ENCODE data around the gene PLG.
"Not testable (repeated sequence)": the region's sequence is repeated elsewhere in the genome, so short reads cannot be mapped to it uniquely, and the experiment has no call there.

Gene PLG

DNA sequence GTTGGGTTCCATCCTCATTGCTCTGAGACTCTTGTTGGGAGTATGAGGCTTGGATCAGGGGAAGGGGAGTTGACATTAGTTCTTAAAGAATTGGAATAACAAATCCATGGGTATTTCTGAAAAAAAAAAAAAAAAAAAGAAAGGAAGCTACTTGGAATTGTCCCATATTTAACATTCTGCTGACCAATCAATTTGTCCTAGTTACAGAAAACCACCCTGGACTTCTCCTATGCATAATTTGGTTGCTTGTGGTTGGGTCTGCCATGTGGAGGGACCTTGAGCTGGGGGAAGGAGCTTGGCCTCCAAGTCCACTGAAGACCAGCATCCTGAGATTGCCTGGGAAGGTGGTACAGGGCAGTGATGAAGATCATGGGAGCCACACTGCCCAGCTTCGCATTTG is 32.6 kb downstream of the PLG start:
- DNase-seq (ENCODE audit: low spot score) = no peak
- no peak for TF ChIP-seq CTCF (IDR thresholded peaks at IDR 0.05; ENCODE audit: extremely low read depth, missing control alignments)

DNA sequence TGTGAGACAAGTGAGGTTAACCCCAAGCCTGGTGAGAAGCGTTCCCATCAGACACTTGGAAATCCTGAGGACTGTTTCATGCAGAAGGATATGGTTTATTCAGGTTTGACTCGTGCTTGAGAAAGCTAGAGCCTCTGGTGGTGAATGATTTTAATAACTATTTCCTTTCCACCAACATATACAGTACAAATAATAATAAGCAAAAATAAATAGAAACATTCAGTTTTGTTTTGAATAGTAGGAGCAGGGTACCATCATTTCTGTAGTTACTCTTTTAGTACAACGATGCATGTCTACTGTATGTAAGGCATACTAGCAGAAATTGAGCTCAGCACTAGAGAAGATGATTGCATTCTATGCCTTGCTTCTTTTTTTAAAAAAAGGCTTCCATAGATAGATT is 33.5 kb downstream of the PLG start:
- TF ChIP-seq CTCF (IDR thresholded peaks at IDR 0.05; ENCODE audit: extremely low read depth, missing control alignments) = no peak
- DNase-seq (ENCODE audit: low spot score) = no peak

DNA sequence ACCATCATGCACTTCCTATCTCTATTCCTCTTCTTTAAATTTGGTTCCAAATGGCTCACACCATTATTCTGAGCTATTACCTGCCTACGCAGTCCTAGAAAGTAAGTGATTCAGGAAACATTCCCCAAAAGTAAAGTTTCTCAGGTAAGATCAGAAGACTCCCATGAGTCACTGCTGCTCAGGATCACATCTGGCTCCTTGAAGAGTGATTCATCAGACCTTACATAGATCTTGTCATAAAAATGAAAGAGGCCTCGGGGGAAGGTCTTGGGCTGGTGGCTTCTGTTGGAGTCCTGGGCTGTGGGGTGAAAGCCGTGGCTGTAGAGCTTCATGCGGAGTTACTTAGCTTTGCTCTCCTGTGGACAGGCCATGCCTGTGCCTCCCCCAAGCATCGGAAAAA is 35.9 kb downstream of the PLG start:
- no peak for TF ChIP-seq CTCF (IDR thresholded peaks at IDR 0.05; ENCODE audit: extremely low read depth, missing control alignments)
- DNase-seq (ENCODE audit: low spot score) = no peak

- DNase-seq (ENCODE audit: low spot score) = no peak
- no peak for TF ChIP-seq CTCF (IDR thresholded peaks at IDR 0.05; ENCODE audit: extremely low read depth, missing control alignments)
These were observed 37.9 kb downstream of the PLG start for GRCh38 chr6:160739955-160740354.

GRCh38 chr6:160741012-160741411 is 39.0 kb downstream of the PLG start:
- not testable (repeated sequence) for DNase-seq (ENCODE audit: low spot score)

DNA sequence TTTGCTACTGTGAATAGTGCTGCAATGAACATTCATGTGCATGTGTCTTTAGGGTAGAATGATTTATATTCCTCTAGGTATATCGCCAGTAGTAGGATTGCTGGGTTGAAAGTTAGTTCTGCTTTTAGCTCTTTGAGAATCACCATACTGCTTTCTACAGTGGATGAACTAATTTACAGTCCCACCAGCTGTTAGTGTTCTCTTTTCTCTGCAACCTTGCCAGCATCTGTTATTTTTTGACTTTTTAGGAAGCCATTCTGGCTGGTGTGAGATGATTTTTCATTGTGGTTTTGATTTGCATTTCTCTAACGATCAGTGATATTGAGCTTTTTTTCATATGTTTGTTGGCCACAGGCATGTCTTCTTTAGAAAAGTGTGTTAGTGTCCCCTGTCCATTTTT is 40.0 kb downstream of the PLG start:
- no peak for DNase-seq (ENCODE audit: low spot score)
- TF ChIP-seq CTCF (IDR thresholded peaks at IDR 0.05; ENCODE audit: extremely low read depth, missing control alignments) = no peak

DNA sequence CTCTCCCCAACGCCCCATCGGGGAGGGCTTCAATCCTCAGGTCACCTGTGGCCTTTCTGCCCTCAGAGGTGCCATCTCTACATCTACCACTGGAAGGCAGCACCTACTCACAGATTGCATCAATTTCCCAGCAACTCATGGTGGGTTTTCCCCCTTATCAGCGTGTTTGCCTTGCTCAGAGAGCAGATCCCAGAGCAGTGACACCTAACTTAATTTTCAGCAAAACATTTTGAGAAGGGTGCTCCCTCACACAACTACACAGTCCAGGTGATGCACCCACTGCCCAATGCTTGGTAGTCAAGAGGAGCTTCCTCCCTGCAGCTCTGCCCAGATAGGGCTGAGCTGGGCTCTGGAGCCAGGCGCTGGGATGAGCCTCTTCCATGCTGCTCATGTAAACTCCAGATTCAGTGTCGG is 48.2 kb downstream of the PLG start:
- DNase-seq (ENCODE audit: low spot score) = peak; percentile 39
- peak; percentile 12 for TF ChIP-seq CTCF (IDR thresholded peaks at IDR 0.05; ENCODE audit: extremely low read depth, missing control alignments)

GRCh38 chr6:160753211-160753610 is 51.2 kb downstream of the PLG start:
- DNase-seq (ENCODE audit: low spot score) = not testable (repeated sequence)

DNA sequence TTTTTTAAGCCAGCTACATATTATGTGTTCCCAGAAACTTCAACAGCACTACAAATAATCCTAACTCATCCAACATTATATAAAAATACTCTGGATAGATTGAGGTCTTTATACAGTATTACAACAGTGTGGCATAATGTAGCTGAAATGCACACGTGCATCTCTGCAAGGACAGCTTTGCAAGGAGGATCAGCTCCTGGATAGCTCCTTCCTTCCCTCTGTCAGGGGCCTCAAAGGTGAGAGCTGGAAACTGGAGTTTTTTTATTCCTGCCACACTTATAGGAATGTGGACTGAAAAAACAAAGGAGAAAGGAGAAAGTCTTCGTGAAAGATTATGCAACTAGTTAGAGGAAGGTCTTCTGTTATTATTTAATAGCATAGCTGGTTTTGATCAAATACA is 53.1 kb downstream of the PLG start:
- DNase-seq (ENCODE audit: low spot score) = no peak
- no peak for TF ChIP-seq CTCF (IDR thresholded peaks at IDR 0.05; ENCODE audit: extremely low read depth, missing control alignments)
